Activated naive CD8-positive, alpha-beta T cell treated with anti-CD3 and anti-CD28 coated beads for 36 hours (primary cell): ENCODE data around the gene SH2D3C. TPM values are rescaled to one million over a fixed set of nuclear protein-coding genes. Genes with fewer than 3 reads are reported as not detected.
A peak's percentile ranks its signal among the peaks of the same experiment; 100 is the strongest.

ENCODE experiments used
- DNase-seq: peaks from one replicate; pipeline ENCODE4 v3.0.0; 2021
- H3K27ac Mint-ChIP-seq: one replicate; pipeline ENCODE4 v1.8.0; 2022; ENCODE audit warnings: mild to moderate bottlenecking, moderate library complexity, mixed read lengths
- H3K27me3 Mint-ChIP-seq: one replicate; pipeline ENCODE4 v1.8.0; 2022; ENCODE audit warnings: mild to moderate bottlenecking, mixed read lengths
- H3K36me3 Mint-ChIP-seq: one replicate; pipeline ENCODE4 v1.8.0; 2021; ENCODE audit warnings: mild to moderate bottlenecking, mixed read lengths
- H3K4me1 Mint-ChIP-seq: one replicate; pipeline ENCODE4 v1.8.0; 2021; ENCODE audit warnings: mixed read lengths
- H3K4me3 Mint-ChIP-seq: one replicate; pipeline ENCODE4 v1.8.0; 2022; ENCODE audit warnings: mild to moderate bottlenecking, moderate library complexity, mixed read lengths
- H3K9me3 Mint-ChIP-seq: one replicate; pipeline ENCODE4 v1.8.0; 2022; ENCODE audit warnings: mixed read lengths
- total RNA-seq, 2 experiments: library from RNA; stranded (reverse); gene quantifications; one replicate each; pipeline ENCODE4 v1.2.3, GENCODE V29; 2021

The SH2D3C gene
- total RNA-seq, 2 experiments from 2014 or later: 20.4 to 21.5 TPM

GRCh38 chr9:127708952-127709587 lies 69.4 kb downstream of the SH2D3C start:
- no peaks in the 10 kb centered on the region for H3K27me3 Mint-ChIP-seq
- no peak overlapping the region for H3K27ac Mint-ChIP-seq
- no peak for DNase-seq
- H3K4me1 Mint-ChIP-seq: peaks cover 20% of the 10 kb centered on the region
- H3K9me3 Mint-ChIP-seq: no peaks in the 10 kb centered on the region
- peaks cover 6% of the 10 kb centered on the region for H3K36me3 Mint-ChIP-seq
- no peak overlapping the region for H3K4me3 Mint-ChIP-seq

- H3K36me3 Mint-ChIP-seq: peaks cover 6% of the 10 kb centered on the region
- peak; percentile 27 for DNase-seq
- H3K4me3 Mint-ChIP-seq: no peak overlapping the region
- no peaks in the 10 kb centered on the region for H3K27me3 Mint-ChIP-seq
- H3K27ac Mint-ChIP-seq: no peak overlapping the region
- H3K4me1 Mint-ChIP-seq: peaks cover 20% of the 10 kb centered on the region
- H3K9me3 Mint-ChIP-seq: no peaks in the 10 kb centered on the region
Observed at GRCh38 chr9:127707766-127708165, 70.7 kb downstream of the SH2D3C start.

DNA sequence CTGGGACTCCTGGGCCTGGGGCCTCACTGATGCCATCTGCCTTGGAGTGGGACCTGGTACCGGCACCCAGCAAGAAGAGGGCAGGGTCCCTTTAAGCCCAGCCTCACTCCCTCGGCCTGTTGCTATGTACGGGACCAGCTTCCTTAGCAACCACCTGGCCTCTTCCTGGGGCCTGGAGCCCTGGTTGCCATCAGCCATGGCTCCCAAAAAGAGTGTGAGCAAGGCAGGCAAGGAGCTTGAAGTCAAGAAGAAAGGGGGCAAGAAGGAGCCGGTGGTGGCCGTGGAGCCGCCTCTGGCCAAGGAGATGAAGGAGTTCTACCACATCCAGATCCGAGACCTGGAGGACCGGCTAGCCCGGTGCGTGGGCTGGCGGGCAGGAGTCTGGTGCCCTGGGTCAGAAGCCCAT lies 71.6 kb downstream of the SH2D3C start, which contains the start of gene CFAP157:
Gene CFAP157 (plus strand): TSS at position 153 of the 406 bp plus-strand sequence. CDS start 44 bp downstream, at position 197.
- Mint-ChIP-seq H3K4me1 (peaks cover 20% of the 10 kb centered on the region), H3K27ac (no peak within 1 kb of the TSS), H3K4me3 (no peak within 1 kb of the TSS), H3K27me3 (no peaks in the 10 kb centered on the region), H3K36me3 (peaks cover 6% of the 10 kb centered on the region), H3K9me3 (no peaks in the 10 kb centered on the region)
- no peak for DNase-seq

DNA sequence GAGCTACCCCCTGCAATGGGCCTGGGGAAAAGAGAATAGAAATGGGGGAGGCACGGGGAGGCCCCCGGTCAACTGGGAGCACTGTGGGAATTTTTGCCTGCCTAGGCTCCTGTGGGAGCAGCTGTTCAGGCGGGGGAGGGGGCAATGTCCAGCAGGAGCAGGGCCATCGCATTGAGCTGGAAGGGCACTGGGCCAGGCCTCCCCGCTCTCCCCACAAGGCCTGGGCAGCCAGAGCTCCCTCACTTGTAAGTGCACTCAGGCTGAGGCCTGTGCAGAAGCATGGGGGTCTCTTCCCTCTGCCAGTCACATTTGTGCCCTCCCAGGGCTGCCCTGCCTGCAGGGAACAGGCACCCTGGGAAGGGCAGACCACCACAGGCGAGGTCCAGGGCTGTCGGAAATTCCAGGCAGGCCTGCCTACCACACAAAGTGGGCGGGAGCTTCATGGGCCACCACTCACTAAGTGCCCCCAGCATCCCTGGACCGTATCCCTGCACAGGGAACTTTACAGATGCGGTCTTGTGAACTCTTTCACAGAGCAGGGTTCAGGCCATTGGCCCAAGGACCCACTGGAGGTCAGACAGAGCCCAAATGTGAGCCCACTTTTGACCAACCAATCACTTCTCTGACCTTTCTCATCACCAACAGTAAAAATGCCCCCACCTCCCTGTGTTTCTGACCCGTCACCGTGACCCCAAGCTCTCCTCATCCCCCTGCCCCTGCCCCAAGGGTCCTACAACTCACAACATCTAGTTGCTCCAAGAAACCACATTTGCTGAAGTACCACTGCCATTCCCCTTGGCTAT lies 72.7 kb downstream of the SH2D3C start:
- no peaks in the 10 kb centered on the region for H3K9me3 Mint-ChIP-seq
- H3K4me1 Mint-ChIP-seq: peaks cover 12% of the 10 kb centered on the region
- peaks cover 6% of the 10 kb centered on the region for H3K36me3 Mint-ChIP-seq
- H3K27me3 Mint-ChIP-seq: no peaks in the 10 kb centered on the region
- H3K27ac Mint-ChIP-seq: no peak overlapping the region
- no peak overlapping the region for H3K4me3 Mint-ChIP-seq
- no peak for DNase-seq

DNA sequence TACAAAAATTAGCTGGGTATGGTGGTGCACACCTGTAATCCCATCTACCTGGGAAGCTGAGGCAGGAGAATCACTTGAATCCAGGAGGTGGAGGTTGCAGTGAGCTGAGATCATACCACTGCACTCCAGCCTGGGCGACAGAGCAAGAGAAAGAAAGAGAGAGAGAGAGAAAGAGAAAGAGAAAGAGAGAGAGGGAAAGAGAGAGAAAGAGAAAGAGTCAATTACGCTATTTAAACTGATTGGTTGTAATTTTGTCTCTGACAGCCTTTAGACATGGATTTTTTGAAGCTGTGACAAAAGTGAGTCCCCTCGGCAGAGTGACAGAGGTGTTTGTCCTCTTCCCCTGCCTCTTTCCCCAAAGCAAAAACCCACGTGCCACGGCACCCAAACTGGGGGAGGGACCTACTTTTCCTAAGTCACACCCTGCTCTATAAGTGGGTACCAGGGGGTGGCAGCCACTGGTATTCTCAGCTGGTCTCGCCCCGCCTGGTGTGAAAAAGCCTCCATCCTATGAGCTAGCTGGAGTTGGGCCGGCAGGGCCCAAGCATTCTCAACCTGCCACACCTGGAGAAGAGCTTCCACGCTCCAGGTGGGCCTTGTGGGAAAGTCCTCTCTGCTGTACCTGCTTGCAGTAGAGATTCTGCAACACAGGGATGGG lies 75.0 kb downstream of the SH2D3C start:
- peaks cover 17% of the 10 kb centered on the region for H3K4me1 Mint-ChIP-seq
- no peak overlapping the region for H3K4me3 Mint-ChIP-seq
- H3K27ac Mint-ChIP-seq: peak overlapping the region; percentile 30
- no peaks in the 10 kb centered on the region for H3K36me3 Mint-ChIP-seq
- no peaks in the 10 kb centered on the region for H3K27me3 Mint-ChIP-seq
- H3K9me3 Mint-ChIP-seq: no peaks in the 10 kb centered on the region
- DNase-seq: no peak

- H3K9me3 Mint-ChIP-seq: no peaks in the 10 kb centered on the region
- no peak for DNase-seq
- H3K27me3 Mint-ChIP-seq: no peaks in the 10 kb centered on the region
- no peaks in the 10 kb centered on the region for H3K36me3 Mint-ChIP-seq
- H3K4me1 Mint-ChIP-seq: peaks cover 10% of the 10 kb centered on the region
- no peak overlapping the region for H3K27ac Mint-ChIP-seq
- H3K4me3 Mint-ChIP-seq: no peak overlapping the region
Observed at GRCh38 chr9:127700594-127701255, 77.7 kb downstream of the SH2D3C start.

DNA sequence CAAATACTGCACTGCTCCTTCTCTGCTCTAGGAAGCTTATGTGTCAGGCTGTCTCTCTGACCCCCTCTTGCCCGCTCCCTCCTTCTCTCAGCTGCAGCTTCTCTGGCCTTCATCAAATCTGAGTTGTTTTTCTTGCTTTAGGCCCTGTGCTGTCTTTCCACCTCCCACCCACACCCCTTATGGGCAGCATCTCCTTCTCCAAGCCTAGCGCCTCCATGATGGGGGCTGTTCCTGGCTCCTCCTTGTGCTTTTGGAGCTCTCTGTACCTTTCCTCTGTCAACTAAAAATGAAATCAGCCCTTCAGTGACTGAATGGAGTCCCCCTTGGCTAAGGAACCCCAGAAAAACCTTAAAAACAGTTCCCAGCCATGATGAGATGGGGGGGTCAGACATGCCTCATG lies 78.3 kb downstream of the SH2D3C start:
- no peaks in the 10 kb centered on the region for H3K9me3 Mint-ChIP-seq
- H3K36me3 Mint-ChIP-seq: no peaks in the 10 kb centered on the region
- no peaks in the 10 kb centered on the region for H3K27me3 Mint-ChIP-seq
- peaks cover 10% of the 10 kb centered on the region for H3K4me1 Mint-ChIP-seq
- no peak overlapping the region for H3K4me3 Mint-ChIP-seq
- DNase-seq: no peak
- H3K27ac Mint-ChIP-seq: no peak overlapping the region

GRCh38 chr9:127698985-127699670 lies 79.3 kb downstream of the SH2D3C start:
- Mint-ChIP-seq H3K36me3 (no peaks in the 10 kb centered on the region), H3K9me3 (no peaks in the 10 kb centered on the region), H3K27ac (peak overlapping the region; percentile 76), H3K4me3 (peak overlapping the region; percentile 72), H3K27me3 (no peaks in the 10 kb centered on the region), H3K4me1 (peaks cover 10% of the 10 kb centered on the region)
- peak; percentile 87 for DNase-seq

DNA sequence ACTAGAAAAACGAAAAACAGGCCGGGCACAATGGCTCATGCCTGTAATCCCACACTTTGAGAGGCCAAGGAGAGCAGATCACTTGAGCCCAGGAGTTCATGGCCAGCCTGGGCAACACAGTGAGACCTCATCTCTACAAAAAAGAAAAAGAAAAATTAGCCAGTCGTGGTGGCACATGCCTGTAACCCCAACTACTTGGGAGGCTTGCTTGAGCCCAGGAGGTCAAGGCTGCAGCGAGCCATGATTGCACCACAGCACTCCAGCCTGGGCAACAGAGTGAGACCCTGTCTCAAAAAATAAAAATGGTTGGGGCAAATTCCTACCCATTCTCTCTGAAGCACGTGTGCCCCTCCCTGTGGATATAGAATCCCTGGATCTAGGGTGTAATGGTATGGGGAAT lies 80.1 kb downstream of the SH2D3C start:
- no peak for DNase-seq

GRCh38 chr9:127697575-127697974 lies 80.9 kb downstream of the SH2D3C start:
- Mint-ChIP-seq H3K27me3 (no peaks in the 10 kb centered on the region), H3K4me1 (peaks cover 10% of the 10 kb centered on the region), H3K4me3 (no peak overlapping the region), H3K9me3 (no peaks in the 10 kb centered on the region), H3K36me3 (no peaks in the 10 kb centered on the region), H3K27ac (no peak overlapping the region)
- no peak for DNase-seq

More for the DNA sequence above, 80.1 kb downstream of the SH2D3C start:
- Mint-ChIP-seq H3K27me3 (no peaks in the 10 kb centered on the region), H3K36me3 (no peaks in the 10 kb centered on the region), H3K4me3 (no peak overlapping the region), H3K9me3 (no peaks in the 10 kb centered on the region), H3K27ac (no peak overlapping the region), H3K4me1 (peaks cover 10% of the 10 kb centered on the region)

DNA sequence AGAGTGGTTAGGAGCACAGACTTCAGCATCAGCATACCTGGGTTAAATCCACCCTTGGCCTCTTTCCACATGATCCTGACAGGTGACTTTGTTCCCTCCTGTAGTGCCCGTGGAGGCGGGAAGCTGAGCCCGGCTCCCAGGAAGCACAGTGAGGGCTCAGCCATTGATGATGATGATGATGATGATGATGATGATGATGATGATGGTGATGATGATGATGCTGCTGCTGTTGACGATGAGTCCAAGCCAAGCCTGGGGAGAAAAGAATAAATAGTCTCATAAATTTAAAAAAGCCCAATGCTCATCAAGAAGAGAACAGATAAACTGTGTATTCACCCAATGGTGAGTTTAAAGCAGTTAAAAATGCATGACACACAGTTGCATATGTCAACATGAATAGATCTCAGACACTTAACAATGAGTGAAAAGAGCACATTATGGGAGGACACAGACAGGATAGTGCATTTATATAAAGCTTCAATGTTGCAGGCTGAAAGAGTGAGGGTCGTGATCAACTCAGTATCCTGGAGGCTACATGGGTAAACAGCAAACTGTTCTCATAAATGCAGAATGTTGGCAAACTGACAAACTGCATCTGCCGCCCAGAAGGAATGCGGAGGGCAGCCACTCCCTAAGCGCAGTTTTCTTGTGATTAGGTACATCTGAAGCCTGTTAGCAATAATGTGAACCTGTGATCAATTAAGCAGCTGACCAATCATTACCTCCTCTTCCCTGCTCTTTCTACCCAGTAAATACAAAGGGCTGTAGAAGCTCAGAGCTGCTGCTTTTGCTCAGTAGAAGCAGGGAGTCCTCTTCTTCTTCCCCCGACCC lies 83.4 kb downstream of the SH2D3C start:
- H3K27ac Mint-ChIP-seq: no peak overlapping the region
- H3K9me3 Mint-ChIP-seq: no peaks in the 10 kb centered on the region
- peaks cover 7% of the 10 kb centered on the region for H3K4me1 Mint-ChIP-seq
- no peaks in the 10 kb centered on the region for H3K27me3 Mint-ChIP-seq
- H3K36me3 Mint-ChIP-seq: no peaks in the 10 kb centered on the region
- H3K4me3 Mint-ChIP-seq: no peak overlapping the region
- DNase-seq: no peak

- no peak overlapping the region for H3K27ac Mint-ChIP-seq
- H3K9me3 Mint-ChIP-seq: no peaks in the 10 kb centered on the region
- no peaks in the 10 kb centered on the region for H3K4me1 Mint-ChIP-seq
- DNase-seq: no peak
- no peaks in the 10 kb centered on the region for H3K27me3 Mint-ChIP-seq
- H3K36me3 Mint-ChIP-seq: no peaks in the 10 kb centered on the region
- H3K4me3 Mint-ChIP-seq: no peak overlapping the region
Observed at GRCh38 chr9:127693697-127694096, 84.8 kb downstream of the SH2D3C start.

DNA sequence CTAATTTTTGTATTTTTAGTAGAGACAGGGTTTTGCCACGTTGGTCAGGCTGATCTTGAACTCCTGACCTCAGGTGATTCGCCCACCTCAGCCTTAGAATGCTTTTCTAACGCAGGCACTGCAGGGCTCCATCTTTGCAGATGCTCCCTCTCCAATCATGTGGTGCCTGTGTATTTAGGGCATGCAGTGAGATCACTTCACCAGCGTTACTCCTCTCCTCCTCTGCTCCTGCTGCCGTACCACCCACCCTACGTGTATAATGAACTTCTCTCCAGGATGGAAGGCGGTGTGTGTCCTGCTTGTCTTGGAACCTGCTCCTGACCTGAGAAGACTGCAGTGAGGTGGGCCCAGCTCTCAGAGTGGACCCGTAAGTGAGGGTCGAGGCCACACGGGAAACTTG lies 85.3 kb downstream of the SH2D3C start:
- H3K4me3 Mint-ChIP-seq: no peak overlapping the region
- H3K36me3 Mint-ChIP-seq: no peaks in the 10 kb centered on the region
- H3K9me3 Mint-ChIP-seq: no peaks in the 10 kb centered on the region
- H3K27ac Mint-ChIP-seq: no peak overlapping the region
- no peak for DNase-seq
- no peaks in the 10 kb centered on the region for H3K27me3 Mint-ChIP-seq
- no peaks in the 10 kb centered on the region for H3K4me1 Mint-ChIP-seq

GRCh38 chr9:127692071-127692470 lies 86.4 kb downstream of the SH2D3C start:
- Mint-ChIP-seq H3K9me3 (no peaks in the 10 kb centered on the region), H3K4me3 (no peak overlapping the region), H3K27ac (no peak overlapping the region), H3K4me1 (no peaks in the 10 kb centered on the region), H3K27me3 (no peaks in the 10 kb centered on the region), H3K36me3 (no peaks in the 10 kb centered on the region)
- no peak for DNase-seq
